Middle frontal gyrus (tissue), 1 donor: ENCODE data around the gene TMEM132D.

Experiments
- DNase-seq: peaks from one replicate; pipeline ENCODE4 v3.0.0-alpha.2; 2015; ENCODE audit warnings: low spot score; ENCODE audit errors: extremely low spot score

The TMEM132D gene

DNA sequence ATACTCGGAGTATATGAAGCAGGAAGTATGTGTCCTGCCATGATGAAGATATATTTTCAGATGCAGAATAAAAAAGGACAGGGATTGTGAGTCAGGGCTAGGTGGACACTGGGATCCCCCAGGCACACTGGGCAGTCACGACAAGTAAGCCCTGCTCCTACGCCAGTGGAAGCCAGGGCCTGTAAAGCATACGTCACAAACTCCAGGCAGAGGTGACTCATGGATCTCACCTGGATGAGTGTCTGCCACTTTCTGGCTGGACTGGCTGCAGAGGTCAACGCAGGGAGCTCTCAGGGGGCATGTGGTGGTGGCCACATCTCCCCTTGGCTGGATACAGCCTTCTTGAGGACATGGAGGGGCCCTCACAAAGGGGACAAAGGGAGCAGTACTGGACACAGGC, 788.3 kb downstream of the TMEM132D start:
- DNase-seq, result no peak

DNA sequence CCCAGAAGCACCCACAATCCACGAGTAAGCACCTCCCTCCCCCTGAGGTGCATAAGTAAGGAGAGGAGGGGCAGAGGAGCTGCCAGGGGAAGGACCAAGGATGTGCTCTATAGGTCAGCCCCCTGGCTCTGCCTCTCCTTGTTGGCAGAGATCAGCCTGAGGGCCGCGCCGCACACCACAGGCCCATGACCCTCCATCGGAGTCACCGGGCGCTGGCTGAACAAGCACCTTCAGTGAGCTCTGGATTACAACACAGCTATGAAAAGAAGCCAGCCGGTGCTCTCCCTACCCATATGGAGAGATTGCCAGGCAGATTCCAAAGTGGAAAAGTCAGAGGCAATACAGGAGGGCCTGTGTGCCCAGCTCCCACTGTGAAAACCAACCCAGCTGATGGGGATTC, 793.2 kb downstream of the TMEM132D start:
- no peak for DNase-seq

DNA sequence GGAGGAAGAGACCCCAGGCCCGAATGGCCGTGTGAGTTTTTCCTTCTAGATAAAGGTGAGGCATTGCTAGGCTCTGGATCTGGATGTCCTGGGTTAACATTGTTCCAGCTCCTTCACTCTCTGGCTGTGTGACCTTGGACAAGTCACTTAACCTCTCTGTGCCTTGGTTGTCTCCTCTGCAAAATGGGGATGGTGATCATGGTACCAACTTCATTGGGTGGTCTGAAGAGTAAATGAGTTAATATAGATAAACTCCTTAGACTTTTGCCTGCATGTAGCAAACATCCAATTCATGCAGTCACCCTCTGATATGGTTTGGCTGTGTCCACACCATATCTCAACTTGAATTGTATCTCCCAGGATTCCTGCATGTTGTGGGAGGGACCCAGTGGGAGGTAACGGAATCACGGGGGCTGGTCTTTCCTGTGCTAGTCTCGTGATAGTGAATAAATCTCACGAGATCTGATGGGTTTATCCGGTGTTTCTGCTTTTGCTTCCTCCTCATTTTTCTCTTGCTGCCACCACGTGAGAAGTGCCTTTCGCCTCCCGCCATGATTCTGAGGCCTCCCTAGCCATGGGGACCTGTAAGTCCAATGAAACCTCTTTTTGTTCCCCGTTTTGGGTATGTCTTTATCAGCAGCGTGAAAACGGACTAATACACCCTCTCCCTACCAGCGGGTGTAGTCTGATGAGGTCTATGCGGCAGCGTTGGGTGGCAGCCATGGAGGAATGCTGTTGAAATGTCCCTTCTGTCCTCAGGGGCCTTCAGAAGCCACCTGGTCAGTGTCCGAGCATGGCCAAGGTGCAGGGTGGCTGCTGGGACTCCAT, 794.4 kb downstream of the TMEM132D start:
- DNase-seq, result no peak

DNA sequence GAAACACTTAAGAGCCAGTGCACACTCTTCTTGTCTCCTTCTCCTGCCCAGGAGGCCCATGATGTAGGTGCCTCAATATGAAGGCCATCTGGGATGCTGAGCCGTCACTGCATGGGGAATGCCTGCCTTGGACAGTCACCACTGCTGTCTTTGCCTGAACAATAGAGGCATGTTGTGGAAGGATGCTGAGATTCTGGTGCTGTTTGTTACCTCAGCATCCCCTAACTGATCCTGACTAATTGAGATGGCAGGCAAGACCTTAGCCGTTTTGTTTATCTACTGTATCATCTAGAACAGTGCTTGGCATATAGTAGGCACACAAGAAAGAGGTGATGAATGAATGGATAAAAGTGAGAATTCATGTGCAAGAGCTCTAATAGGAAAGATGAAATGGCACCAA, 797.1 kb downstream of the TMEM132D start:
- DNase-seq, result no peak

DNA sequence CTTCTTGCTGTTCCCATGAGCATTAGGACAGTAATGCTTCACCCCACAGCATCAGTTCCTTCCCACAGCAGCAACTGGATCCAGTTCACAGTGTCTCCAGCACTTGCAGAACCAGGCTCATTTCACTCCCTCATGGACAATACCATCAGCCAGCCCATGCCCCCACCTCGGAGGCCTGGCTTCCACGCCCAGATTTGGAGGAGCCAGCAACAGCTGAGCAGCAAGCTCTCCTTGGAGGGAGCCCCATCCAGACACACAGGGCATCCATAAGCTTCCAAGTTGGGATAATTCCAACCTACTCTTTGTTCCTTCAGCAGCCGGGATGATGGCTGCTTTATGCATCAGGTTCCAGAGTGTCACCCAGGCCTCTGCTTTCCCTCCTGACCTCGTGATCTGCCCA, 800.6 kb downstream of the TMEM132D start:
- DNase-seq, result no peak

DNA sequence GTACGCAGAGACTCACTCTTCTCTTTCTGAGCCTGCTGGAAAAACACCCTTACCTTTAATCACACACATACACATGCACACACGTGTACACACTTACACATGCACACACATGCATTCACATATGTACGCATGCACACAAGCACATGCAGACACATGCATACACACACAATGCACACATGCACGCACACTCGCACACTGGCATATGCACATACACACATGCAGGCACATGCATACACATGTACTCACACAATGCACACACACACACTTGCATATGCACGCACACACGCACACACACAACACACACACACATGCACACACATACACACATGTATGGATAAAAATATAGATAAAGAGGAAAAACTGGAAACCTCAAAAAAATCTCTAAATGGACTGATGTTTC, 801.6 kb downstream of the TMEM132D start:
- no peak for DNase-seq

DNA sequence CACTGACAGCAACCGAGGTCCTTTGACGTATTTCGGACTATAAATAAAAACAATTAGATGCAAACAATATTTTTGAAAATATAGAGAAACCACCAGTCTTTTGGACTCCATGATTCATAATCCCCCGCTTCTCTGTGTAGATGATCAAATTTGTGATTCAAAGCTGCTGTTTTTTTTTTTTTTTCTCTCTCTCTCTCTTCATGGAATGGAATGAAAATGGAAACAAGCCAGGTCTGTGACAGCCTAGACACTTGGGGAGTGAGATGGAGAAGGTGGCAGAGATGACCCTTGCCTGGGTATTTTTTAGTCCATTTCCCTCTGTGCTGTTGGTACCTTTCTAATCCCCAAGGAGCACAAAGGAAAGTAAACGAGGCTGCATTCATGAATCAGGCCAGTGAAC, 802.0 kb downstream of the TMEM132D start:
- no peak for DNase-seq

DNA sequence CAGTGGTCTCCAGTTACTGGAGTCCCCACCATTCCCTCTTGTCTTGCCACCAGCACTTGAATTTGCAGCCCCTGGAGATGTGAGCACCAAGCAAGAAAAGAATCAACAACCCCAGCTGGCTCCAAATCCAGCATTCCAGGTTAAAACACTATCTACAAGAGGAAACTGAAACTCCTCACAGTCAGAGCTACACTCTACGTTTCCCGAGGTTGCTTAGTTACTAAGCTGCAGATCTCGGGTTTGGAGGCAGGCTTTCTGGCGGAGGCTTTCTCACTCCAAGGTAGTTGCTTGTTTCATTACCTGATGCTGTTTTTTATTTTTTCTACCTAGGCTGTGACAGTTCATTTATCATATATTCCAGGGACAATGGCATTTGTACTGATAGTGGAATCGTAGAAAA, 802.4 kb downstream of the TMEM132D start:
- no peak for DNase-seq

DNA sequence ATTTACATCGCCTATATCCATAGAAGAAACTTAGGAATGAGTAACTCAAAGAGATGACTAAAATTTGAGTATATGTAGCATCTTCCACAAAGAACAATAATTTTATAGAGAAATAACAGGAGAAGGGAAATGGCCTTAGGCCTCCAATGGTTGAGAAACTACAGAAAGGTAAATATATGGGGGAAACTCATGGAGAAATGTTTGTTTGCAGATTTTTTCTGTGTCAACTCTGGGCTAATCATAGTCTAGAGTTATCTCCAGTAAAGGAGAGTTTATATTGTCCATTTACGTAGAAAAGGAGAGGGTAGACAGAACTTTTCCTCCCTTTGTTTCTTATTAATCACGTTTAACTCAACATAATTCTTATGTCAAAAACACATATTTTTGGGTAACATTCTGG, 806.4 kb downstream of the TMEM132D start:
- DNase-seq, result no peak

DNA sequence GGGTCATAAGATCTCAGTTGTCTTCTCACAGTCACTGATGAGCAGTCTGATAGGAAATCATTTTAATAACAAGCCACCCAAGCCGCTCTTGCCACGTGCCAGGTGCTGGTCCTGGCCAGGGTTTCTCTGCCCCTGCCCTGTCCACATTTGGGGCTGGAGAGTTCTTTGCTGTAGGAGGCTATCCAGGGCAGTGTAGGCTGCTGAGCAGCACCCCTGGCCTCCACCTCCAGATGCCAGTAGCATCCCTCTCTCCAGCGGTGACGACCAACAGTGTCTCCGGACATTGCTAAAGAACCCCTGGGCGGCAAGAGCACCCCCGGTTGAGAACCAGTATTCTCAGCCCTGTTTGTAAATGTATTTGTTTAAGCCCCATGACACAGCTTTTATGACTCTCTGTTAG, 806.9 kb downstream of the TMEM132D start:
- DNase-seq, result no peak

DNA sequence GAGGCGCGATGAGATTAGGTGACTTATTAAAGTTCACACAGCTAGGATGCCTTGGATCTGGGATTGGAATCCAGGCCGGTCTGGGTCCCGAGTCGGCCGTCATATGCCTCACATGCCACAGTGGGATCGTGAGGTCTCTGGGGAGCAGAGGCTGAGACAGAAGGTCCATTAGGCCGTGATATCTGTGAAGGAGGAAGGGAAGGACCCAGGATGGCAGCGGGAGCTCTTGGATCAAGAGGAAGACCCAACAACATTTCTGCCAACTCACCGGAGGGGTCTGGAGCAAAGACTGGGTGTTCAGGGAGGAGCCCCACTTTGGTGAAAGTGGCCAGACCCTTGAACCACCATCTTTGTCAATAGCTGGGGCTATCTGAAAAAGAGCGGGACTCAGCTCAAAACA, 807.6 kb downstream of the TMEM132D start:
- no peak for DNase-seq

DNA sequence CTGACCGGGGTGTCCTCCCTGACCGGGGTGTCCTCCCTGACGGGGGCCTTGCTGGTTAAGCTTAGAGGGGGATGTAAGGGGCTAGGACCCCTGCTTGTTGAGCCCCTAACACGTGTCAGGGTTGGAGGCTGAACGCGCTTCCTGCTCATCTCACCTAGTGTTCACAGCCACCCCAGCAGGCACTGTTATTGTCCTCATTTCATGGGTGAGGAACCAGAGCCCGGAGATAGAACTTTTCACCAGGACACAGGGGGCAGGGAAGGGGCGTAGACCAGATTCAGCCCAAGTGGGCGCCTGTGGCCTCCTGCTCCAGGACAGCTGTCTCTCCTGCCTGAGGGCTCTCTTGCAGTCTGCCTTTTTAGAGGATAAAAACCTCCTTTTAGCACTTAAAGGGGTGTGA, 814.2 kb downstream of the TMEM132D start:
- no peak for DNase-seq

DNA sequence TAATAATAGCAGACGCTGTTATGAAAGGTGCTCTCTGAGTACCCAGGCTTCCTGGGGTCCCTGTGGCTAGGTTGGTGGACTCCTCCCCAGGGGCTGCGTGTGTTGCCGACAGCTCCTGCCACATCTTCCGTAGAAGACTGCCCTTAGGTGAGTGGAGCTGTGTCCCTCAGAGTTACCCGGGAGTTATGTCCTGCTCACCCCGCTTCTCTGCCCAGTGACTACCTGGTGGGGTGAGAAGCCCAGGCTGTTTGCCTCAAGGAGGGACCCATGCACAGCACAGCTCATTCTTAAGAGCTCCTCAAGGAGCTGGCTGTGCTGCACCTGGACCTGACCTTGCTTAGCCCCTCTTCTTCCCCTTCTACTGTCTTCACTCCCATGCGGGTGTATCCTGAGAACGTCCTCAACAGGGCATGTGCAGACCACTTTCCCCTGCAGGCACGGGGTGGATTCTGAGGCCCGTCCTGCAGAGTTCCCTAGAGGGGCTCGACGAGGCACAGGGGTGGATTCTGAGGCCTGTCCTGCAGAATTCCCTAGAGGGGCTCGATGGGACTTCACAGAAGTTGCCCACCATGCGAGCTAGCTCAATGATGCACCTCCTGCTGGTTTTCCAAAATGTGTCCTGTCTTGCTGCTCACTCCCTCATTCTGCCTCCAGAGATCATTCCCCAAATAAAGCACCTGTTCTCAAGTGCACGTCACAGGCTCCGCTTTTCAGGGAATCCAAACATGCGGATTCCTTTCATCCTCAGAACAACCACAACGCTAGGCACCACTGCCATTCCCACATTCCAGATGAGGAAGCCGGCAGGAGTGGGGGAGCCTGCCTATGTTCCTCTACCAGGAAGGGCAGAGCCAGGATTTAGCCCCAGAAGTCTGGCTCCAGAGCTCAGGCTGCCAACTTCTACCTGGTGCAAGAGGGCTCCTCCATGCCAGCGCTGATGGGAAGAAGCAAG, 818.7 kb downstream of the TMEM132D start:
- no peak for DNase-seq

DNA sequence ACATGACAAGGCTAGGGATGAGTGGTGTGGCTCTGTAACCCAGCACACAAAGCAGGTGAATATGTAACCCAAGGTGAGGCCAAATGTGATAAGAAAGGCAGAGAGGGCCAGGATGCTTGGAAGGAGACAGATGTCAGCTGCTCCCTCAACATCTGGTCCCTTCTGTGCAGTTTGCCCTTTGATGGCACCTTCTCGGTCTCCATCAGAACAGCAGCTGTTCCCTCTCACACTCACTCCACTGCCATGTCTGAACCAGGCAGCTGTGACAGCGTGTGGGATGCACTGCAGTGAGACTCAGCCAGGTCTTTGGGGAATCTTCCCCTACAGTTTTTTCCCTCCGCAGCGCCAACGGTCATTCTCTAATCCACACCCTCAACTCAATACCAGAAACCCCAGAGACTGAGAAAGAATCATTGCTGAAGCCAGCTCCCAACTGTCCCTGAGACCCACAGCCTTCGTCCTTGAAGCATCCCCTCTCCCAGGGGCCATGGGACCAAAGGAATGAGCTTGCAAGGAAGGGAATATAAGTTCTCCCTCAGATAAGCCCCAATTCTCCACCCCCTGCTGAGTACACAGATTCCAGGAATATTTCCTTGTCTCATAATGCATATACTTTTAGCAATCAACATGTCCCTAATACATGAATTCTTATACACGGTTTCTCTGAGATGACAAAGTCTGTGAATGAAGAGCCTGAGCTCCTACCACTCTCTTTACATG, 820.5 kb downstream of the TMEM132D start:
- no peak for DNase-seq

DNA sequence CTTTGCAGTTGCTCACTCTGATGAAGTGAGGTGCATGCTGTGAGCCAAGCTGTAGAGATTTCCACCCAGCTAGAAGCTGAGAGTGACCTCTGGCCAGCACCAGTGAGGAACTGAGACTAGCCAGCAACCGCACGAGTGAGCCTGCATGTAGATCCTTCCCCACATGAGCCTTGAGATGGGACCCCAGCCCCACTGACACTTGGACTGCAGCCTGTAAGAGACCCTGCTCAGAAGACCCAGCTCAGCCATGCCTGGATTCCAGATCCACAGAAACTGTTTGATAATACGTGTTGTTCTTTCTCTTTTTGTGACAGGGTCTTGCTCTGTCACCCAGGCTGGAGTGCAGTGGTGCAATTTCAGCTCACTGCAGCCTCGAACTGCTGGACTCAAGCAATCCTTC, 821.4 kb downstream of the TMEM132D start:
- no peak for DNase-seq

DNA sequence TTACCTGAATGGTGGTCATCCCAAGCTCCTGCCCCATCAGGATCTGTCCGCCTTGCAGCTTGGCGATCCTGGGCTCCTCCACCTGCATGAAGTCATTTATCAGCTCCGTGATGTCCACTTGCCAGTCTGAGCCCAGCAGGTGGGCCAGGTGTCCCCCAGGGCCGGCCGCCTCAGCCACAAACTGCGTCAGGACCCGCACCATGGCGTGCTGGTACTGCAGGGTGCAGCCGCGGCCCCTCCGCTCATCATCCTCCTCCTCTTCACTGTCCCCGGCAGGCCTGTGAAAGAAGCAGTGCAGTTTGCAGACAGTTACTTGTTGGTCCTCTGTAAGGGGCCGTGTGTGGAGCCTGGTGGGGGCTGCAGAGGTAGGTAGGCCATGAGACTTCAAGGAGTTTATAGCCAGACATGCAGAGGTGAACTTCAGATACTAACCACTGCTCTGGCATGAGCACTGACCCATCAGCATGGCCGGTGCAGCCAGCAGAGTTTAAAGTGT, 822.0 kb downstream of the TMEM132D start:
- DNase-seq, result no peak

DNA sequence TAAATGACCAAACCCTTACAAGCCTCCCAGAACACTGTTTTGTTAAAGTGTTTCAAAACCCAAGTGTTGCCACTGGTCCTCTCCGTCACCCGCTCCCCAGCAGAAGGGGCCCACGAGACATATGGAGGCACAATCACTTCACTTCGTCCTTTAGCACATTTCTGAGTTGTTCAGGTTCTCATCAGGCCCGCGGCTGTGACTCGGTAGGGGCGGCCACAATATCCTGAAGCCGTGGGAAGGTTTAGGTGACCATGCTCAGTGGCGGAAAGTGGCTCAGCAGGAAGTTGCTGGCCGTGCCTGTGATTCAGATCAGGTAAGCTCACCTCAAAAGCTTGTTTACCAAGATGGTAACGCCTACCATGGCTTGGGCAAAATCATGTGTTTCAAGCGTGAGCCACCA, 823.0 kb downstream of the TMEM132D start:
- DNase-seq, result no peak

DNA sequence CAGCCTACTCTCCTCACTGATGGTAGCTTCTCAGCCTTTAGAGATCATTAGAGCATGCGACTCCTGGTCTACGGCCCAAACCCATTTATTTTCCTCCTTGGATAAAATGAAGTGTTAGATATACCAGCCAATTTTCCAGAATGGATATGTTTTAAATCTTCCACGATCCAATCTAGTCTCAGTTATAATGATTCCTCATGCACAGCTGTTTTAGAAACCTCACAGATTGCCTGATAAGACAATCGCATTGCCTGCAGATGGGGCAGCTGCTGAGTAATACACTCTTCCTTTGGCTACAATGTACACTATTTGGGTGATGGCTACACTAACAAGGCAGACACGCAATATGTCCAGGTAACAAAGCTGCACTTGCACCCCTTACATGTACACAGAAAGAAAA, 823.4 kb downstream of the TMEM132D start:
- DNase-seq, result no peak

DNA sequence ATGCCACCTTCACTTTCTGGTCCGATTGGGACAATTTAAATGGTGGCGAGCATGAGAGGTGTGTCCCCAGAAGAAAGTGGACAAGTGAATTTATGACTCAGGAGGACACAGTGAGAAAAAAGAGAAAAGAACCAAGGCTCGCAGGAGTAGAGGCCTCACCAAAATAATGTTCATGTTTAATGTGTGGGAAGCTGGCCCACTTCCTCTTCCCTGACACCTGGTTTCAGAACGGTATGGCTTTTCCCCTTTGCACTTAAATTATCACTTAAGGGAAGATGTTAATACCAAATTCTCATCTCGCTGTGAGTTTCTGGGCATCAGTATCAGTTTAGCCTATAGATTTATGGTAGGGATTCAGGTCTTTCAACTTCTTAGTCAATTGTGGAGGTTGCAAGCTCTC, 824.1 kb downstream of the TMEM132D start:
- DNase-seq, result no peak

DNA sequence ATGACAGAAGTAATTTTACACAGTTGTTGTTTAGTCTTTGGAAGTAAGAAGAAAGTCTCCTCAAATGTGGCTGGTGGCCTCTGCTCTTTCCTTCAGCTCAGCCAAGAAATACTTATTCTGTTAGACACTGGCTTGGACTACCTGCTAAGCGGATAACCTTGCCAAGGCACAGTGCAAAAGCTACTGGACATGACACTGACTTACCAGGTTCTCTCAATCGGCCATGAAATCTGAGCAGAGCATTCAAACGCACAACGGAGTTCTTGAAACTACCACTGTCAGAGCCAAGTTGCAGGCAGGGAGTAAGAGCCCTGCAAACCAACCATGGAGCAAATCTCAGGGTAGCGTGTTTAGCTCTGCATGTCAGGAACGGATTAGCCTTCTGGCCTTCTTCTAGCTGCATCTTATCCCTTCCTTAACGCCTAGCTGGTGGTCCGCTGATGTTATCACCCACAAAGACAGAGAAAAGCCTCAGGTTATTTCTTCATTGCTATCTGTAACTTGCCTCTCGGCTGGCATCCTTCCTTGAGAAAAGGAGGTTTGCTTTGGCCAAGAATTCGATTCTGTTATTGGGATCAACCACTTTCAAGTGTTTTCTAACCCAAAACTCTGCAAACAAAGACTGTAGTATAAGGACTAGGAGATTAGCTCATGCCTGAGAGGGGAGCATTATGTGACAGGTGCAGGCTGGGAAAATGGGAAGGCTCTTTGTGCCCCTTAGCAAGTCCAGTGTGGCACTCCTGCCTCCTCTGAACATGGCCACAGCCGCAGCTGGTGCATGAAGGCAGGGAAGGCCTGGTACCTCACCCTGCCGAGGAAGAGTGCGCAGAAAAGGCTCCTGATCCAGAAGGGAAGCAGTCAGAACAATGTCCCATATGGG, 827.1 kb downstream of the TMEM132D start:
- DNase-seq, result no peak
